ENCODE data around the gene RPUSD4.

DNA sequence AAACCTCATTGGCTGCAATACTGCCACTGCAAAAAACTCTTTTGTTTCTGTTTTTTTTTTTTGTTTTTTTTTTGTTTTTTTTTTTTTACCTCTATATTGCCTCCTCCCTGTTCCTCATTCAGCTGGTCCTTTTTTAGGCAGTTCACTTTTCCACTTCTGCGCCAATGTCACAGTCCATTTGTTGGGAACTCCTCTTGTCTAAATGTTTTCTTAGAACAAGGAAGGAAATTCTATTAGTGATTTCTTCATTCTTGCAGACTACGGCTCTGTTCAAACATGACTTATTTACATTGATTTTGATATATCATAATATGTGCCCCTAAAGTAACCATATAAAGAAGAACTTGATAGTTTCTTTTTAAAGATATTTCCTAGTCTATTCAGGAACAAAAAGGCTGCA is 3.0 kb upstream of the RPUSD4 start:
- TF ChIP-seq, protein P1, sequence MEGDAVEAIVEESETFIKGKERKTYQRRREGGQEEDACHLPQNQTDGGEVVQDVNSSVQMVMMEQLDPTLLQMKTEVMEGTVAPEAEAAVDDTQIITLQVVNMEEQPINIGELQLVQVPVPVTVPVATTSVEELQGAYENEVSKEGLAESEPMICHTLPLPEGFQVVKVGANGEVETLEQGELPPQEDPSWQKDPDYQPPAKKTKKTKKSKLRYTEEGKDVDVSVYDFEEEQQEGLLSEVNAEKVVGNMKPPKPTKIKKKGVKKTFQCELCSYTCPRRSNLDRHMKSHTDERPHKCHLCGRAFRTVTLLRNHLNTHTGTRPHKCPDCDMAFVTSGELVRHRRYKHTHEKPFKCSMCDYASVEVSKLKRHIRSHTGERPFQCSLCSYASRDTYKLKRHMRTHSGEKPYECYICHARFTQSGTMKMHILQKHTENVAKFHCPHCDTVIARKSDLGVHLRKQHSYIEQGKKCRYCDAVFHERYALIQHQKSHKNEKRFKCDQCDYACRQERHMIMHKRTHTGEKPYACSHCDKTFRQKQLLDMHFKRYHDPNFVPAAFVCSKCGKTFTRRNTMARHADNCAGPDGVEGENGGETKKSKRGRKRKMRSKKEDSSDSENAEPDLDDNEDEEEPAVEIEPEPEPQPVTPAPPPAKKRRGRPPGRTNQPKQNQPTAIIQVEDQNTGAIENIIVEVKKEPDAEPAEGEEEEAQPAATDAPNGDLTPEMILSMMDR (IDR thresholded peaks at IDR 0.05 in 4 of 5, conservative IDR thresholded peaks at IDR 0.05 in 1 of 5) = no peak
- TF ChIP-seq POLR2A (IDR thresholded peaks at IDR 0.05) = no peak

Data from gastrocnemius medialis (tissue), 4 donors.